ENCODE results near the gene MYH4. TPM values are rescaled to one million over a fixed set of nuclear protein-coding genes. Genes with fewer than 3 reads are reported as not detected.
A peak's percentile ranks its signal among the peaks of the same experiment; 100 is the strongest.

The MYH4 gene
- total RNA-seq, 1 experiment from 2014 or later: not detected

GRCh38 chr17:10421900-10422542, 47.3 kb downstream of the MYH4 start, which contains the start of gene MYH8:
Gene MYH8 (minus strand): TSS chr17:10421950. CDS start chr17:10420227, 1,723 bp downstream.
- no peak for DNase-seq (ENCODE audit: low read depth)

- DNase-seq (ENCODE audit: low read depth): no peak
Measured at GRCh38 chr17:10421211-10421610, 48.1 kb downstream of the MYH4 start.

- DNase-seq (ENCODE audit: low read depth): peak; percentile 38
Measured at GRCh38 chr17:10420811-10421210, 48.5 kb downstream of the MYH4 start.

GRCh38 chr17:10417431-10417830, 51.9 kb downstream of the MYH4 start:
- peak; percentile 18 for DNase-seq (ENCODE audit: low read depth)

- no peak for DNase-seq (ENCODE audit: low read depth)
Measured at GRCh38 chr17:10415161-10415560, 54.2 kb downstream of the MYH4 start.

GRCh38 chr17:10403589-10403988, 65.8 kb downstream of the MYH4 start:
- DNase-seq (ENCODE audit: low read depth): no peak

GRCh38 chr17:10398352-10398751, 71.0 kb downstream of the MYH4 start:
- no peak for DNase-seq (ENCODE audit: low read depth)

DNA sequence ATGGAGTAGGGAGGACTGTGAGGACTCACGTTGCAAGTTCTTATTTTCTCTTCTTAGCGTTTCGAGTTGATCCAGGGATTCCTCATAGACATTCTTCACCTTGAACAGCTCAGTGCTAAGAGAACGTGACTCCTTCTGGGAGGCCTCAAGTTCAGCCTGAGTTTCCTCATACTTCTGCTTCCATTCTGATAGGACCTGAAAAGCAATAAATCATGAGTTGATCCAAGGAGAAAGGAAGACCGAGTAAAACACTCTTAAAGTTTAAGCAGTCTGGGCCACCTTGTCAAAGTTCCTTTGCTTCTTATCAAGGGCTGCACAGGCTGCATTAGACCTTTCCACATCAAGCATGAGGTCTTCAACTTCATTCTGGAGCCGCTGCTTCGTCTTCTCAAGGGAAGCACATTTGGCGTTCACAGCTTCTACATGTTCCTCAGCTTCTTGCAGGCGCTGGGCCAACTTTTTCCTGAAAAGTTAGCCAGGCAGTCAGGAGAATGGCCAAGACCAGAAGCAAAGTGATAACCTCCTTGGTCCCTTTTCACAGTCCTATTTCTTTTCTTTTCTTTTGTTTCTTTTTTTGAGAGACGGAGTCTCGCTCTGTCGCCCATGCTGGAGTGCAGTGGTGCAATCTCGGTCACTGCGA, 72.7 kb downstream of the MYH4 start:
- DNase-seq (ENCODE audit: low read depth): no peak

DNA sequence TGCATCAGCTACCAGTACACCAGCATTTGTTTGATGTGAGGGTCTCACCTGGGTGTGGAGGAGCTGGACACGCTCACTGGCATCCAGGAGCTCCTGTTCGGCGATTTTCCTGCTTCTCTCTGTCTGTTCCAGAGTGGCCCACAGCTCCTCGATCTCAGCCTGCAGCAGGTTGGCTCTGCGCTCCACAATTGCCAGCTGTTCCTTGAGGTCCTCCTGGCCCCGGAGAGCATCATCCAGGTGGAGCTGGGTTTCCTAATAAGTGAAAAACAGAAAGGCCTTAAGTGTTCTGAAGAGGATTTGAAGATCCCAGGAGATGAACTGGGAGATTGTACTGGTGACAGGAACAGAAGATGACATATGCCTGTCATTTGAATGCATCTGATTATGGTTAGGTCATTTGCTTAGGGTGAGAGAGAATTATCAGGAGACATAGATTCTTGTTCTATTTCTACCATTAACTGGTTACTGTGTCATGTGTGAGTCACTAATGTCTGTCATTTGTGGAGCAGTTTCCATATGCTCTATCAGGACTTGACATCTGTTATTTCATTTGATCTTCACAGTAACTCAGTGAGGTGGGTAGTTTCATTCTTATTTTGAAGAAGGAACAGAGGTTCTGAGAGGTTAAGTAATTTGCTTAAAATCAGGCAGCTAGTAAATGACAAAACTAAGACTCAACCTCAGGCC, 75.0 kb downstream of the MYH4 start:
- DNase-seq (ENCODE audit: low read depth): no peak

Other genes with a start within 250 kb of the MYH4 start
- 0.13 and 0.69 TPM in 2 replicates for gene MYH13, start 96.6 kb downstream of the MYH4 start, total RNA-seq (2014; rRNA removed)
- gene MYH8, start 47.6 kb downstream of the MYH4 start, total RNA-seq (2014; rRNA removed): 0.11 TPM in 1 of 2 replicates, not detected in the other
- gene MYH1, start 49.0 kb upstream of the MYH4 start, total RNA-seq (2014; rRNA removed): not detected in 2 replicates
- 0.06 and 0.11 TPM in 2 replicates for gene MYH2, start 80.1 kb upstream of the MYH4 start, total RNA-seq (2014; rRNA removed)
- gene MYH3, start 187.8 kb upstream of the MYH4 start, total RNA-seq (2014; rRNA removed): 0.19 and 0.40 TPM in 2 replicates
- gene SCO1, start 228.0 kb upstream of the MYH4 start, total RNA-seq (2014; rRNA removed): 37.0 and 40.7 TPM in 2 replicates
- gene ADPRM, start 228.0 kb upstream of the MYH4 start, total RNA-seq (2014; rRNA removed): 7.3 and 9.4 TPM in 2 replicates